GM23338 (cell line): ENCODE data around the gene NCKIPSD. TPM values are rescaled to one million over a fixed set of nuclear protein-coding genes. Genes with fewer than 3 reads are reported as not detected.

Experiments used
- ATAC-seq: fragments of 200-7000 bp; cut with Tn5 transposase; 3 replicates; pipeline ENCODE4 v1.9.1; 2020
- DNase-seq: peaks from one replicate; pipeline ENCODE4 v3.0.0-alpha.2; 2015; ENCODE audit warnings: low spot score
- H2AFZ ChIP-seq: fragments of 200-600 bp; sonication (generic); 2 replicates; pipeline ENCODE4 v1.8.0; 2016; ENCODE audit warnings: antibody characterized with exemption, mild to moderate bottlenecking, moderate library complexity
- H3F3A ChIP-seq: fragments of 200-600 bp; sonication (generic); replicated peaks from 2 replicates; pipeline ENCODE4 v1.8.0; 2017; ENCODE audit warnings: antibody characterized with exemption, mixed run types, low read depth
- H3K27ac ChIP-seq: fragments of 200-600 bp; sonication (generic); 2 replicates; pipeline ENCODE4 v1.6.1; 2016; ENCODE audit warnings: low read depth
- H3K27me3 ChIP-seq: fragments of 200-600 bp; sonication (generic); 2 replicates; pipeline ENCODE4 v1.8.0; 2016; ENCODE audit warnings: mild to moderate bottlenecking, mixed run types, moderate library complexity; ENCODE audit not compliant: insufficient read depth
- H3K36me3 ChIP-seq: fragments of 200-600 bp; sonication (generic); 2 replicates; pipeline ENCODE4 v1.8.0; 2016; ENCODE audit warnings: mild to moderate bottlenecking; ENCODE audit not compliant: insufficient read depth
- H3K4me1 ChIP-seq: fragments of 200-600 bp; sonication (generic); 2 replicates; pipeline ENCODE4 v1.8.0; 2016; ENCODE audit warnings: mild to moderate bottlenecking, moderate library complexity; ENCODE audit not compliant: insufficient read depth
- H3K4me2 ChIP-seq: fragments of 200-600 bp; sonication (generic); 2 replicates; pipeline ENCODE4 v1.7.1; 2017; ENCODE audit warnings: mixed run types
- H3K4me3 ChIP-seq: fragments of 200-600 bp; sonication (generic); 2 replicates; pipeline ENCODE4 v1.6.1; 2016; ENCODE audit warnings: mixed run types
- H3K79me2 ChIP-seq: fragments of 200-600 bp; sonication (generic); replicated peaks from 2 replicates; pipeline ENCODE4 v1.8.0; 2017; ENCODE audit warnings: mild to moderate bottlenecking; ENCODE audit not compliant: insufficient read depth
- H3K9me2 ChIP-seq: fragments of 200-600 bp; sonication (generic); 2 replicates; pipeline ENCODE4 v1.8.0; 2017; ENCODE audit not compliant: insufficient read depth
- H4K20me1 ChIP-seq: fragments of 200-600 bp; sonication (generic); replicated peaks from 2 replicates; pipeline ENCODE4 v1.8.0; 2017; ENCODE audit warnings: mild to moderate bottlenecking; ENCODE audit not compliant: insufficient read depth
- H3K27ac Mint-ChIP-seq: 2 replicates; pipeline ENCODE4 v1.8.0; 2020; ENCODE audit warnings: inconsistent platforms, mild to moderate bottlenecking, moderate library complexity, mixed read lengths
- H3K27me3 Mint-ChIP-seq: 3 replicates; pipeline ENCODE4 v1.8.0; 2022; ENCODE audit warnings: low read depth, mild to moderate bottlenecking, moderate library complexity, mixed read lengths, inconsistent platforms; ENCODE audit not compliant: insufficient read depth, poor library complexity
- H3K36me3 Mint-ChIP-seq: 3 replicates; pipeline ENCODE4 v1.8.0; 2021; ENCODE audit warnings: low read depth, mild to moderate bottlenecking, inconsistent platforms, moderate library complexity, mixed read lengths
- H3K4me1 Mint-ChIP-seq: 3 replicates; pipeline ENCODE4 v1.8.0; 2020; ENCODE audit warnings: mild to moderate bottlenecking, inconsistent platforms, mixed read lengths
- H3K4me3 Mint-ChIP-seq: 3 replicates; pipeline ENCODE4 v1.8.0; 2021; ENCODE audit warnings: moderate library complexity, mild to moderate bottlenecking, inconsistent platforms, mixed read lengths
- H3K9me3 Mint-ChIP-seq: 3 replicates; pipeline ENCODE4 v1.8.0; 2020; ENCODE audit warnings: moderate library complexity, mild to moderate bottlenecking, inconsistent platforms, mixed read lengths
- CREB1 ChIP-seq: fragments of 250-450 bp; sonication (Bioruptor Pico); IDR thresholded peaks from 2 replicates; pipeline ENCODE4 v1.5.0; 2020; ENCODE audit warnings: low read depth, mild to moderate bottlenecking, moderate library complexity
- EZH2 ChIP-seq: fragments of 200-600 bp; sonication (generic); IDR thresholded peaks from one replicate; pipeline ENCODE4 v1.8.0; 2017; ENCODE audit warnings: antibody characterized with exemption, mild to moderate bottlenecking, low read depth; ENCODE audit not compliant: unreplicated experiment
- EZH2phosphoT487 ChIP-seq: fragments of 200-600 bp; sonication (generic); IDR thresholded peaks from one replicate; pipeline ENCODE4 v1.8.1; 2018; ENCODE audit warnings: antibody characterized with exemption; ENCODE audit not compliant: unreplicated experiment
- NANOG ChIP-seq: IDR thresholded peaks from 2 replicates; pipeline ENCODE4 v1.6.1; 2016; ENCODE audit warnings: antibody characterized with exemption, borderline replicate concordance
- POLR2AphosphoS5 ChIP-seq: IDR thresholded peaks from 2 replicates; pipeline ENCODE4 v1.6.1; 2016; ENCODE audit warnings: antibody characterized with exemption, low read depth
- polyA plus RNA-seq: library from polyadenylated mRNA; unstranded; fragments of >200 nt; fragmentation: Nextera tagmentation; extraction: Ambion mirVana; gene quantifications from 2 replicates; pipeline ENCODE4 v1.2.1, GENCODE V29; 2016
- total RNA-seq: library from RNA; depleted of rRNA; stranded (reverse); fragments of >200 nt; shearing (Covaris generic); gene quantifications from 2 replicates; pipeline ENCODE4 v1.2.3, GENCODE V29; 2014
- TF ChIP-seq, protein P1 (sequence below), 2 experiments: fragments of 200-600 bp in 1 of 2; sonication (generic) in 1 of 2; conservative IDR thresholded peaks; 2 replicates each; pipeline versions ENCODE4 v1.5.1 to v1.6.1; 2016 to 2017; ENCODE audit warnings: antibody characterized with exemption in 2 of 2, low read depth in 2 of 2, mild to moderate bottlenecking in 2 of 2, moderate library complexity in 1 of 2

The NCKIPSD gene
- total and polyA plus RNA-seq, 2 experiments from 2014 or later: 15.1 to 45.1 TPM

DNA sequence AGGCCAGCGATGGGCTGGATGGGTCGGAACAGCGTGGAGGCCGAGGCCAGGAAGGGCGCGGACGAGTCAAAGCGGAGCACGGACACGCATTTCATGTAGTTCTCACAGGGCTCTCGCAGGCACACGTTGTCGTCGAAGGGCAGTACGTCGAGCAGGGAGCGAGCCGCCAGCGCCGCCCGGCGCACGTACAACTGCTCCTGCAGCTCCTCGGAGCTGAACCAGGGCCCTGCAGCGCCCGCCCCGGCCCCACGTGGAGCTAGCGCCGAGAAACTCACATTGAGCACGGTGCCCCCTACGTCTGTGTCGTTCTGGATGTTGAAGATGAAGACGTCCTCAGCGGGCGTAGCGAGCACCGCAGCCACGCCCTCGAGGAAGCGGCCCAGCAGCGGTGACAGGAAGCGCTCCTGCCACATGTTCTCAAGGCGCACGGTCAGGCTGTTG lies 28.9 kb downstream of the NCKIPSD start:
- no peak for TF ChIP-seq EZH2
- TF ChIP-seq, protein P1, sequence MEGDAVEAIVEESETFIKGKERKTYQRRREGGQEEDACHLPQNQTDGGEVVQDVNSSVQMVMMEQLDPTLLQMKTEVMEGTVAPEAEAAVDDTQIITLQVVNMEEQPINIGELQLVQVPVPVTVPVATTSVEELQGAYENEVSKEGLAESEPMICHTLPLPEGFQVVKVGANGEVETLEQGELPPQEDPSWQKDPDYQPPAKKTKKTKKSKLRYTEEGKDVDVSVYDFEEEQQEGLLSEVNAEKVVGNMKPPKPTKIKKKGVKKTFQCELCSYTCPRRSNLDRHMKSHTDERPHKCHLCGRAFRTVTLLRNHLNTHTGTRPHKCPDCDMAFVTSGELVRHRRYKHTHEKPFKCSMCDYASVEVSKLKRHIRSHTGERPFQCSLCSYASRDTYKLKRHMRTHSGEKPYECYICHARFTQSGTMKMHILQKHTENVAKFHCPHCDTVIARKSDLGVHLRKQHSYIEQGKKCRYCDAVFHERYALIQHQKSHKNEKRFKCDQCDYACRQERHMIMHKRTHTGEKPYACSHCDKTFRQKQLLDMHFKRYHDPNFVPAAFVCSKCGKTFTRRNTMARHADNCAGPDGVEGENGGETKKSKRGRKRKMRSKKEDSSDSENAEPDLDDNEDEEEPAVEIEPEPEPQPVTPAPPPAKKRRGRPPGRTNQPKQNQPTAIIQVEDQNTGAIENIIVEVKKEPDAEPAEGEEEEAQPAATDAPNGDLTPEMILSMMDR (conservative IDR thresholded peaks at IDR 0.05; ENCODE audit: low read depth in 2 of 2): 0 out of 4 replicates have a peak, but pooled peaks of 1 of the 2 experiments have one; percentile 10
- no peaks in the 10 kb centered on the region for H3K36me3 ChIP-seq
- H3K27ac ChIP-seq: peak overlapping the region; percentile 90
- H3K27ac Mint-ChIP-seq: peak overlapping the region; percentile 67; the same call in 1 of the 2 replicates
- H3K4me3 Mint-ChIP-seq: peak overlapping the region; percentile 62
- H3K9me3 Mint-ChIP-seq: no peaks in the 10 kb centered on the region; the same call in 1 of the 3 replicates
- DNase-seq: peak; percentile 70
- H2AFZ ChIP-seq: peak overlapping the region; percentile 87; the same call in 1 of the 2 replicates
- H3K27me3 ChIP-seq: no peaks in the 10 kb centered on the region
- peaks cover 34% of the 10 kb centered on the region for H3F3A ChIP-seq
- H3K27me3 Mint-ChIP-seq: peaks cover 27% of the 10 kb centered on the region
- H3K4me1 Mint-ChIP-seq: peaks cover 10% of the 10 kb centered on the region; the same call in 2 of the 3 replicates
- peaks cover 3% of the 10 kb centered on the region; the same call in 1 of the 2 replicates for H3K4me1 ChIP-seq
- H3K4me3 ChIP-seq: peak overlapping the region; percentile 59
- no peaks in the 10 kb centered on the region for H3K9me2 ChIP-seq
- peak overlapping the region; percentile 85 for H3K4me2 ChIP-seq
- peak; percentile 13 for ATAC-seq
- H4K20me1 ChIP-seq: peaks cover 6% of the 10 kb centered on the region
- no peaks in the 10 kb centered on the region for H3K79me2 ChIP-seq
- H3K36me3 Mint-ChIP-seq: peaks cover 53% of the 10 kb centered on the region

- no peaks in the 10 kb centered on the region for H3K27me3 ChIP-seq
- peak overlapping the region; percentile 90 for H3K27ac ChIP-seq
- H3K4me1 ChIP-seq: peaks cover 3% of the 10 kb centered on the region; the same call in 1 of the 2 replicates
- Mint-ChIP-seq H3K27me3 (peaks cover 23% of the 10 kb centered on the region), H3K27ac (peak overlapping the region; percentile 89), H3K9me3 (no peaks in the 10 kb centered on the region; the same call in 2 of the 3 replicates), H3K4me1 (peaks cover 10% of the 10 kb centered on the region; the same call in 2 of the 3 replicates), H3K4me3 (peak overlapping the region; percentile 74), H3K36me3 (peaks cover 53% of the 10 kb centered on the region)
- no peaks in the 10 kb centered on the region for H3K79me2 ChIP-seq
- no peaks in the 10 kb centered on the region for H3K36me3 ChIP-seq
- TF ChIP-seq EZH2phosphoT487: no peak
- TF ChIP-seq, protein P1 (conservative IDR thresholded peaks at IDR 0.05; ENCODE audit: low read depth in 2 of 2): peak; percentile 47 to 75
- TF ChIP-seq NANOG: no peak
- peak; percentile 81 for TF ChIP-seq CREB1 (CRISPR knock-in tag)
- TF ChIP-seq POLR2AphosphoS5: peak; percentile 78
- peak overlapping the region; percentile 85 for H3K4me2 ChIP-seq
- H2AFZ ChIP-seq: peak overlapping the region; percentile 87; the same call in 1 of the 2 replicates
- peak overlapping the region; percentile 59 for H3K4me3 ChIP-seq
- peak; percentile 90 for ATAC-seq
- peaks cover 30% of the 10 kb centered on the region for H3F3A ChIP-seq
- peaks cover 5% of the 10 kb centered on the region; the same call in 1 of the 2 replicates for H4K20me1 ChIP-seq
- DNase-seq: peak; percentile 96
- no peaks in the 10 kb centered on the region for H3K9me2 ChIP-seq
Observed at GRCh38 chr3:48656061-48656840, 29.5 kb downstream of the NCKIPSD start.
